Measurements from ENCODE around the gene SULF2. TPM values are rescaled to one million over a fixed set of nuclear protein-coding genes. Genes with fewer than 3 reads are reported as not detected.

Gene SULF2
- total RNA-seq, 1 donor: 1.9 TPM

DNA sequence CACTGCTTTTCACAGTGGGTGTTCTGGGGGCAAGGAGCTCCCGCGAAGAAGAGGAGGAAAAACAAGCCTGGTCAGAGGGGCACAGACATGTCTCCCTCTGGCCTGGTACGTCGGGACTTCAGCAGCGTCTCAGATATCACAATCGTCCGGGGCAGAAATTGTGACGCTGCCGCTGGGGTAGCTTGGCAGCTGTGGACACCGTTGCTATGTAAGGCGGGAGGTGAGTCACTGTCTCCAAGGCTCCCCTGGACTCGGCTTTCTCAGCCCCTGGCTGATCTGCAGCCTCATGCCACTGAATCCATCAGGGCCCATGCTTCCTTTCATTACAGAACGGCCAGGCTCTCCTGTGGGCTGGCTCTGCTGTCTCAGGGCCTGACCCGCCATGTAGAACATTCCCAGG lies 98.7 kb downstream of the SULF2 start:
- TF ChIP-seq, protein P1, sequence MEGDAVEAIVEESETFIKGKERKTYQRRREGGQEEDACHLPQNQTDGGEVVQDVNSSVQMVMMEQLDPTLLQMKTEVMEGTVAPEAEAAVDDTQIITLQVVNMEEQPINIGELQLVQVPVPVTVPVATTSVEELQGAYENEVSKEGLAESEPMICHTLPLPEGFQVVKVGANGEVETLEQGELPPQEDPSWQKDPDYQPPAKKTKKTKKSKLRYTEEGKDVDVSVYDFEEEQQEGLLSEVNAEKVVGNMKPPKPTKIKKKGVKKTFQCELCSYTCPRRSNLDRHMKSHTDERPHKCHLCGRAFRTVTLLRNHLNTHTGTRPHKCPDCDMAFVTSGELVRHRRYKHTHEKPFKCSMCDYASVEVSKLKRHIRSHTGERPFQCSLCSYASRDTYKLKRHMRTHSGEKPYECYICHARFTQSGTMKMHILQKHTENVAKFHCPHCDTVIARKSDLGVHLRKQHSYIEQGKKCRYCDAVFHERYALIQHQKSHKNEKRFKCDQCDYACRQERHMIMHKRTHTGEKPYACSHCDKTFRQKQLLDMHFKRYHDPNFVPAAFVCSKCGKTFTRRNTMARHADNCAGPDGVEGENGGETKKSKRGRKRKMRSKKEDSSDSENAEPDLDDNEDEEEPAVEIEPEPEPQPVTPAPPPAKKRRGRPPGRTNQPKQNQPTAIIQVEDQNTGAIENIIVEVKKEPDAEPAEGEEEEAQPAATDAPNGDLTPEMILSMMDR (IDR thresholded peaks at IDR 0.05; ENCODE audit: insufficient read depth, low read length): no peak
- H3K4me3 ChIP-seq (ENCODE audit: low read depth, low read length): no peak overlapping the region
- DNase-seq (ENCODE audit: low read depth): no peak

DNA sequence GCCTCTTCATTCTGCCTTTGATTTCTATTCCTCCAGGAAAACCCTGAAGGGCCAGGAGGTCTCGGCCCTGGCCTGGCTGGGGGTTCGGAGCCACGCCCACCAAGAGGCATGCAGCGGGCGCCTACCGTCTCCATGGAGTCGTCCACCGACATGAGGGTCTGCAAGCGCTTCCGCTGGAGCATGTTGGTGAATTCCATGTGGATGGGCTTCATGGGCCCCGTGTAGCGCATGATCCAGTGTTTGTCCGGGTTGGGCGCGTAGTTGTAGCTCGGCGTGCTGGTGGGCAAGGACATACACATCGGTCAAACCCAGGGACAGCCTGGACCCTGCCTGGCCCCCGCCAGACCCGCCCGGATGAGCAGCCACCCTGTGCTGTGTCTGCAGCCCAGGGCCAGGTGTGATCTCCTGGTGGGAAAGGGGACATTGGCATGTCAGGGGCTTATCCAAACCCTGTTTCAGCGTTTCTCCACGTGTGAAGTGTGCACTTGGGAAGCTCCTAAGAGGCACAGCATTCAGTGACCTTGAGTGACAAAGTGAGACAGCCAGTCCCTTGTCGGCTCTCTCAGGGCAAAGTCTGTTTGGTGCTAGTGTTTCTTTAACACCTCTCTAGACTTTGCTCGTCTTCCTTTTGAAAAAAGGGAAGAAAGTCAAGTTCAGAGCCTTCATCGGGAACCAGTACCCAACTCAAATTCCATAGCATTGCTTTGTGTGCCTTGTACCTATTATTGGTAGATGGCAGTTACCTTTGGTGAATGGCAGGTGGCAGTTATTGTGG lies 100.8 kb downstream of the SULF2 start:
- H3K4me3 ChIP-seq (ENCODE audit: low read depth, low read length): no peak overlapping the region
- DNase-seq (ENCODE audit: low read depth): no peak
- TF ChIP-seq, protein P1 (IDR thresholded peaks at IDR 0.05; ENCODE audit: insufficient read depth, low read length): no peak

DNA sequence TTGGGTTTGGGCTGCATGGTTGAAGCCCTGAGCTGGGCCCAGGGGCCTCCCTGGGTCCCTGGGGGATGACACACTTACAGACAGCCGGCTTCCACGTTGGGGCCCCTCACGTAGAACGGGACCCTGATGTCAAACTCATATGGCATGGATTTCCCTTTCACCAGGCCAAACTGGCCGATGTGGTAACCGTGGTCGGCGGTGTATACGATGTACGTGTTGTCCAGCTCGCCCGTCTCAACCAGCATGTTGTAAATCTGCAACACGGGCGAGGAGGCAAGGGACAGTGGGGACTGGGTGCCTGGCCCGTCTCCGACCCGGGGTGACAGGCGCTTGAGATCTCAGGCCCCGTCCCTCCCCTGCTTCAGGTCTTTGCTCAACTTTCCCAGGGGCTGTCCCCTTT lies 102.4 kb downstream of the SULF2 start:
- DNase-seq (ENCODE audit: low read depth): no peak
- no peak overlapping the region for H3K4me3 ChIP-seq (ENCODE audit: low read depth, low read length)
- TF ChIP-seq, protein P1 (IDR thresholded peaks at IDR 0.05; ENCODE audit: insufficient read depth, low read length): no peak

DNA sequence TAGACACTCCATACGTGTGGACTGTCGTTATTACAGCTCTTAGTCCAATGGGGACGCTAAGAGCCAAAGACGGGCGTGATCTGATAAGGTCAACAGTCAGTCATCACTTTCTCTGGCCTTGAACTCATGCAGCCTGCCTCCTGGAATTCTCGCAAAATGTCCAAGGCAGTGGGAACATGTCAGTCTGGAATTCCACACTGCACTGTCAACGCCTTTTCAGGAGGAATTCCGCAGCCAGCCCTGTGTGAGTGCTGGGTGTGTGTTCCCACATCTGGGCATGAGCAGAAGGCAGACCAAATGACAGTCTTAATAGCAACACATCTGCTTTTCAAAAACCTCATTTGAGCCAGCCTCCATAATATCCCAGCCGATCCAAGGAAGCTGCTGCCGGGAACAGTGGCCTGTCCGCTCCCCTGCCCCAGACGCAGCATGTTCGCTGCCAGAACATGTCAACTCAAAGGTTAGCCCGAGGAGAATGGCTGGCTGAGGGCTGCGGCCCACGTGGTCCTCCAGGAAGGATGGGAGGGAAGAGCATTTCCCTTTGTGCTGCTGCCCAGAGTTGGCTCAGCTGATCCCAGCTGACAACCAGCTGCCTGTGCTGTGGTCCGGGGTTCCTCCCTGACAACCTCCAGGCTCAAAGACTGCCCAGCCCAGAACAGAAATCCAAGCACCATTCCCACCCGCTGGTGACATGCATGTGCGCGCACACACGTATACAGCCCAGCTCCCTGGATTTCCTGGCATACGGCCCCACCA lies 103.1 kb downstream of the SULF2 start:
- no peak overlapping the region for H3K4me3 ChIP-seq (ENCODE audit: low read depth, low read length)
- TF ChIP-seq, protein P1 (IDR thresholded peaks at IDR 0.05; ENCODE audit: insufficient read depth, low read length): no peak
- peak; percentile 66 for DNase-seq (ENCODE audit: low read depth)

DNA sequence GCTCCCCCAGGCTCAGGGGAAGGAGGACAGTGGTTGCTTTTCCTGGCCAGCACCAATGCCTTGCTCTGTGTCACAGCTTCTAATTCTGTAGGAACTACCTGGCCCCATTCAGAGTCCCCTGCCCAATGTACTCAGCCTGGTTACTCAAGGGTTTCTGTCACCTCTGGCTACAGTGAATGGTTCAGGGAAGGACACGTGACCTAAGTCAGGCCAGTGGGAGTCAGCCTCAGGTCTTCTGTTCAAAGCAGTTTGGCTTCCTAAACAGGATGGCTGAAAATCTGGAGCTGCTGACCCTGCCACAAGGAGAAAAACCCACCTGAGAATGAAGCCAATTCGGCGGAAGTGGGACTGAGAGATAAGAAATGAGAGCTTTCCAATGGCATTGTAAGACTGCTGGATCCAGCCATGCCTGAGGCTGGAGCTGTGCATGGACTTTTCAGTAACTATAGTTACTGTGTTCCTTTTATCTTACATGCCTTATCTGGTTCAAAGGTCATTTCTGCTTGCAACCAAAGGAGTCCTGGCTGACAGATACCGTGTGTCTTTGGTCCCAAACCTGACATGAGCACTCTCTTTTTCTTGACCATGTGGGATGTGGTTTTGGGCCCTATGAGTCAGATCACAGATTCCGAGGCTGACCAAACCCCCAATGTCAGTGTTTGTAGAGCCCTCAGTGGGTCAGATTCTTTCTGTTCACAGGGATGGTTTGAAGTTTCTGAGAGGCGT lies 104.3 kb downstream of the SULF2 start:
- no peak for DNase-seq (ENCODE audit: low read depth)
- no peak overlapping the region for H3K4me3 ChIP-seq (ENCODE audit: low read depth, low read length)
- TF ChIP-seq, protein P1 (IDR thresholded peaks at IDR 0.05; ENCODE audit: insufficient read depth, low read length): no peak

DNA sequence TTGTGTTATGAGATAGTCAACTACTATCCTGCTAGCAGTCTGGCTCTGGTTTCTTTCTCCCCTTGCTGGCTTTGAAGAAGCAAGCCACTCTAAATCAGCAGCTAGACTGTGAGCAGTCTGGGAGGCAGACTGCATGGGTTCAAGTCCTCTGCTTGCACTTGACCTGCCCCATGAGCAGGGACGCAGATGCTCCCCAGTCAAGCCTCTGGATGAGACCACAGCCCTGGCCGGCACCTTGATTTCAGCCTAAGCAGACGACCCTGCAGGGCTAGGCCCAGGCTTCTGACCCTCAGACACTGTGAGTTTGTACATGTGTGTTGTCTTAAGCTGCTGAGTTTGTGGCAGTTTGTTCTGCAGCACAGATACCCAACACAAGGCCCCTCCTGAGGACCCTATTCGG lies 105.8 kb downstream of the SULF2 start:
- H3K4me3 ChIP-seq (ENCODE audit: low read depth, low read length): no peak overlapping the region
- DNase-seq (ENCODE audit: low read depth): no peak
- TF ChIP-seq, protein P1 (IDR thresholded peaks at IDR 0.05; ENCODE audit: insufficient read depth, low read length): no peak

Measured in fibroblast of the aortic adventitia (primary cell).